HG03442 (cell line): ENCODE measurements around the gene UBA7.

Source experiments
- ATAC-seq: cut with Tn5 transposase; IDR thresholded peaks from one replicate; pipeline ENCODE4 v1.9.1; 2021; ENCODE audit warnings: mild to moderate bottlenecking, moderate library complexity; ENCODE audit not compliant: unreplicated experiment

UBA7 gene

DNA sequence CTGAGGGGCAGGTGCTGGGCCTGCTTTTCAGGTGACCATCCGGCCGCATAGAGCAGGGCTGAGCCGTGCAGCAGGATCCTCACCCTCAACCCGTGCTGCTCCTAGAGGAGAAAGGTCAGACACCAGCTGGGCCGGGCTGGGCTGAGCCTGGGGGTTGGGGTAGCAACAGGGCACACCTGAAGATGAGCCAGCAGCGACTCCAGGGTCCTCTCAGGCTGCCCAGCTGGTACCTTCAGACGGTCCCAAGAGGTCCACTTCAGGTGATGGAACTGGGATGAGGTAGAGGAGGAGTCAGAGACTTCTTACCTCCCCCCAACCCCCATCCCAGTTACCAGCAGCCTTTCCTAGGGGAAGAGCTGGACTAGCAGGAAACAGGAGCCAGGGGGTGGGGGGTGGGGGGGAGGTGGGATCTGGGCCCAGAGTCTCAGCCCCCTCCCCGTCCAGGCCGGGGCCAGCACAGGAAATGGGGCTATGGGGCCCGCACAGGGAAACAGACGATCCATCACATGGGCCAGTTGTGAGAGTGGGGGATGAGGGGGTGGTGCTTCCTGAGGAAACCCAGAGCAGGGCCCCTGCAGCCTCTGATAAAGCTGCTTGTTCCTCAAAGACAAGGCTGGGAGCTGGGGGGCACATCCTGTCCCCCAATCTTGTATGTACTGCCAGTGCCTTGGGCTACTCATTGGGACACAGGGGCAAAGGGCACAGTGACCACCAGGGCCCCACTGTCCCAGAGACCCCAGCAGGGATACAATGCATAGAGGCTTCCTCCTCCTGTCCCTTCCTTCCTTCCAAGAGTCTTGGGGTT, 7.7 kb downstream of the UBA7 start:
- no peak for ATAC-seq

DNA sequence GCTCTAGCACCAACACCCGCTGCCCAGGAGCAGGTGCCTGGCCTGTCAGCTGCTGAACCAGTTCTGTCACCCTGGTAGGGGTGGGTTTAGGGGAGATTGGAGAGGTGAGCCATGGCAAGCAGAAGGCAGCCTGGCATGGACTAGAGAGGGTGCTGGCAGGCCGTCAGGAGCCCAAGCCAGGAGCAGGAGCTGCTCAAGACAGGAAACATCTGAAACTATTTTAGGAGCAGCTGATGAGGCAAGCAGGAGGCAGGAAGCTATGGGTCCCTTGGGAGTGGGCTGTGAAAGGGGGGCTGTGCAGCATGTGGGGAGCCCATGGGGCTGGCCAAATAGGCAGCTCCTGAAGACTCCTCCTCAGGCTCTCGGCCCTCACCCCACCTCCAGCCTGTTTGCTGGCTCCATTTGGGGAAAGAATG, 8.4 kb downstream of the UBA7 start:
- ATAC-seq, result no peak

DNA sequence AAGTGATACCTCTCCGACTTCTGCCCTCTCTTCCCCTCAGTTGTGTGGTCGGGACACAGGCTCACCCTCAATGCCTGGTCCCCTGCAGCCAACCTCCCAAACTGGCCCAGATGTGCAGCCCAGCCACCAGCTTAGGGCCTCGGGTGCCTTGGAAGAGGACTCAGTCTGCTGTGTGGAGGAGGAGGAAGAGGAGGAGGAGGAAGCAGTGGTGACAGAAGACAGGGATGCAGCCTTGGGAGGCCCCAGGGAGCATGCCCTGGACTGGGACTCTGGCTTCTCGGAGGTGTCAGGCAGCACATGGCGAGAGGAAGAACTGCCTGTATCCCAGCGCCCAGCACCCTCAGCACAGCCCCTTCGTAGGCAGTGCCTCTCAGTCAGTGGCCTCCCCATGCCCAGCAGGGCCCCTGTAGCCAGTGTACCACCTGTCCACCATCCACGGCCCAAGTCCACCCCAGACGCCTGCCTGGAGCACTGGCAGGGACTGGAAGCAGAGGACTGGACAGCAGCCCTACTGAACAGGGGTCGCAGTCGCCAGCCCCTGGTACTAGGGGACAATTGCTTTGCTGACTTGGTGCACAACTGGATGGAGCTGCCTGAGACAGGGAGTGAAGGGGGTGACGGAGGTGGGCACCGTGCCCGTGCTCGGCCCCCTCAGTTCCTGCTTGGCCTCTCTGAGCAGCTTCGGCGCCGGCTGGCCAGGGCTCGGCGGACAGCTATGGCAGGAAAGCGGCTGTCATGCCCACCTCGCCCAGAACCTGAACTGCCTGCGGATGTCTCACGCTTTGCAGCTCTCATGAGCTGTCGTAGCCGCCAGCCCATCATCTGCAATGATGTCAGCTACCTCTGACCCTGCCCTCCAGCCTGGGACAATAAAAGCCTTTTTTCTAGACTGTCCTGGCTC, 9.4 kb downstream of the UBA7 start:
- no peak for ATAC-seq

DNA sequence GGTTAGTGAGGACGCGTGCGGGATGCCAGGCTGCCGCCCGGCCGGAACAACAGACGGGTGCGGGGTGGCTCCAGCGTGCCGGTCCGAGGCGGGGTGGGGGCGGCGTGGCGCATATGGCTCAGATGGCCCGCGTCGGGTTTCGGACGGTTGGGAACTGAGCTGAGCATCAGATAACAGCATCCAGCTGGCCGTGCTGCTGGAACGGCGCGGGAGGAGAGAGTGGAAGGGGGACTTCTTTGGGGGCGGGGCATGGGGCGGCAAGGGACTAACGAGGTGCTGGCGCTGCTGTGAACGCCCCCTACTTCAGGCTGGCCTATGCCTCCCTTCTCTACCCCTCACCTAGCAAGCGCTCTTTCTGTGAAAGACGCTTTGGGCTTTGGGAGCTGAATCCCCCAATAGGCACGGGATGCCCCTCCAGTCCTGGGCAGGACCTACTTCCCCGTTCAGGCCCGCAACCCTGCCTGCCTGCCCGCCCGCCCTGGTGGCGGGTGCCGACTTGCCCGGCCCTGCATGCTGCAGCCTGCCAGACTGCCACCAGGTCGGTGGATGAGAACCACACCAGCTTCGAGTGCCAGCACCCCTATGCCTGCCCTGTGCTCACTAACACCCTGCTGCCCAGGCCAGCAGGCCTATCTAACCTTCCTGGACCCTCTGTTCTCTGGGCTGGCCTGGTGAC, 10.2 kb downstream of the UBA7 start:
- no peak for ATAC-seq

DNA sequence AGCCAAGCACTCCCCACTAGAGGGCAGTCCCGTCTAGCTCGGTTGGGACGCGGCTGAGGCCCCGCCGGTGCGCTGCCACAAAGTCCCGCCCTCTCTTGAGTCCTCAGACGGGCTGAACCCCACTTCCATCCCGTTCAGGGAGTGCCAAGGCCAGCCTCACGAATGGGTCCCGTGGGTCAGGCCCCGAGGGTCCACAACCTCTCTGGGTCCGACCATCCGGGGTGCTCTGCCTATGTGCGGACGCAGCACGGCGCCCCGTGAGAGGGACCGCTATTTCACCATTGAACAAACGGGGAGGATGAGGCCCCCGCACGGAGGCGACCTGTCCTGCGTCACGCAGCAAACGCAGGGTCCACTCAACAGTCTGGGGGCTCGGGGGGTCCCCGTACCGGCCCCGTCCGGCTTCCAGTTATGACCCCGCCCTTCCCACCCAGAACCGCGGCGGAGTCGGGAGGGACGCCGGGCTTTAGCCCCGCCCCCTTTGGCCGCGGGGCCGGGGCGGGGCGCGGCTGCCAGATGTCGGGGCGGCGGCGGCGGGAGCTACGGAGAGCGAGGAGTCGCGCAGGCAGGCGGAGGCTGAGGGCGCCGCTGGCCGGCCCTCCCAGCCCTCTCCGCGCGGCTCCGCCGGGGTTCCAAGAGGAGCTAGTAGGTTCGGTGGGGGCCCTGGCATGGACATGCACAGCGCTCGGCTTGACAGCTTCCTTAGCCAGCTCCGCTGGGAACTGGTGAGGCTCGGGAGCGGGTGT, 10.9 kb downstream of the UBA7 start, which contains the start of gene INKA1:
TSS of gene INKA1 (plus strand) at position 543 of the 746 bp plus-strand sequence. CDS start at position 675, 132 bp downstream.
- peak; percentile 56 for ATAC-seq

DNA sequence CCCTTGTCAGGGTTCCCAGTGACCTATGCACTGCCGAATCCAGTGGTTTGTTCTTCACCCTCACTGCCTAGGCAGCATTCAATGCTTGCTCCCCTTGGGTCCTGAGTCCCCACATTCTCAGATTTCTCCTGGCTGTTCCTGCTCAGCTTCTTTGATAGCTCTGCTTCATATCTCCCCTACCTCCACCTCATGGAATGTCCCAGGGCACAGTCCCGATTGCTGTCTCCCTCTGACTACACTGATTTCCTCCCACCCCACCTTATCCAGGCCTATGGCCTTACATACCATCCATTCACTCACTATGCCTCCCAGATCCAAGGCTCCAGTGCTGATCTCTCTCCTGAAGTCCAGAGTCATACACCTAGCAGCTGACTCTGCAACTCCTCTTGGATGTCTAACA, 12.6 kb downstream of the UBA7 start:
- ATAC-seq, result no peak

DNA sequence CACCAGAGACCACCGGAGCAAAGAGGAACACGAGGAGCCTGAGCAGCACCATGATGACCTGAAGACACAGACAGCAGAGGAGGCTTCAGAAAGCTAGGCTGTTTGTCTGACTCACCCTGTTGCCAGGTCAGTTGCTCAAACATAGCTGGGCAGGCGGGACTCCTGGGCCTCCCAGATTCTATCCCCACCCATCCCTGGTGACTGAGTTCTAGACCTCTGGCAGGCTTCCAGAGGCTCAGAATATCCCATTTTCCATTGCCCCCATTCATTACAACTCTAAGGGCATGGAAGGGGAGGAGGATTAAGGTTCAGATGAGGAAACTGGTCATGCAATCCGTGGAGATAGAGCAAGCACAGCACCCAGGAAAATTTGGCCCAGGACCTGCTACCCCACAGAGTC, 14.0 kb downstream of the UBA7 start, which contains the start of gene CDHR4:
TSS of gene CDHR4 (minus strand) at position 113 of the 400 bp plus-strand sequence. CDS start at position 52, 61 bp downstream.
- no peak for ATAC-seq

DNA sequence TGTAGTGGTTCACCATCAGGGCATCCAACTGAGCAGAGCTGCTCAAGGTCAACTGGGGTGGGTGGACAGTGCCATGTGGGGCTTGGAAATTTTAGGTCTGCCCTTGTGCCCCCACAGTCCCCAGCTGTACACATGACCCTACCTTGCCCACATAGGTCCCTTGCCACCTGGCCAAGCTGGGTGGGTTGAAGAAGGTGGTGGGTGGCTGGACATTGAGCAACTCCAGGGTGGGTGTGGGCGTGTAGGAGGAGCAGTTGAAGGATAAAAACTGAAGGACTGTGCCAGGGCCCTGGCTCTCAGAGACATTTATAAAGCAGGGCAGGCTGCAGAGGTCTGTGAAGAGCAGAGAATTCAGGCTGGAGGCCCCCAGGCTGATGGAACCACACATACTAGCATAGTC, 14.6 kb downstream of the UBA7 start:
- ATAC-seq, result no peak

DNA sequence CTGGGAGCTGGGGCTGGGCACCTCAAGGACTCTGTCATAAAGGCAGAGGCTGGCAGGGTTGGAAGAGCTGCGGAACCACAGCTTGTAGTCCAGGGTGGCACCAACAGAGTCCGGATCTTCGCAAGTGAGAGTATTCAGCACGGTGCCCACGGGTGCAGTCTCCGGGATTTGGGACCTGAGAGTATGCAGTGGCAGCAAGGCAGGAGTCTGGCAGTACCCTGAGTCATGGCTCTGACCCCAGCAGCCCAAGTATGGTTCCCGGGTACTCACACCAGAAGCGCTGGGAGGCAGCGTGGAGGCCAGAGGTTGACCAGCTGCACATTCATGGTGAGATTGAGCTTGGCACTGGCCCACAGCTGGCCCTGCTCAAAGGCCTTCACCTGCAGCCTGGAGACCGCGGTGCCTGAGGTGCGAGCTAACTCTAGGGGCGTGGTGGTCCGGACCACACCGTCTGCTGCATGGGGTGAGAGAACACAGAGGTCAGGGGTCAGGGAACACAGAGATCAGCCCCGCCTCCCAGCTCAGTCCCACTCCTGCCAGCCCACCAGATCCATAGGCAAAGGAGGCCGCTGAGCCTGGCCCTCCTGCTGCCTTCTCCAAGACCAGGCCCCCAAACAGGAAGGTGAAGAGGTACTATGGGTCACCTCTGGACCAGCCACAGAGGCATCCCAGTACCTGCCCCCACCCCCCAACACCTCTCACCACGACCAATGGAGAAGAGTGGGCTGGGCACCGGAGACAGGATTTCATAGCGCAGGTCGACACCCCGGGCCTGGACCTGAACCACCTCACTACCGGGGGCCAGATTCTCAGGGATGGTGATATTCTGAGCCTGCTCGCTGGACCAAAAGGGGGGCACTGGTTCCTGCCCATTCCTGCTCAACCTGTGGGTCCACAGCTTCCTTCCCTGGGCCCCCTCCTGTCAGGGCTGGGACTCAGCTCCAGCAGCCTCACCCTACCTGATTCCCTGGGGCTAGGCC, 18.5 kb downstream of the UBA7 start:
- no peak for ATAC-seq

DNA sequence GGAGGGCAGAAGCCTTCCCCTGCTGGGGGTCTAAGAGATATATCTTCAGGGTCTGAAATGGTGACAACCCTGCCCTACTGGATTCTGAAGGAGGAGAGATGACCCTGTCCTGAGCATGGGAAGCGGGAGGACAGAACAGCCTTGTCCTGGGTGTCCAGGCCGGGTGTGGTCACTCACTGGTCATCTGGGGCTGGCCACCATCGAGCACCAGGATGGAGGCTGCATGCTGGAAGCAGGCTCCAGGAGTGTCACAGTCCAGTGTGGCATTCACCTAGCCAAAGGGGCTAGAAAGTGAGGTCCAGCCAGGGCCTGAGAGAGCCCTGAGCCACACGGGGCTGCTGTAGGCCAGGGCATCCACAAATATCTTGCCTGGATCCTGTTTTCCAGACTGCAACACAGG, 19.3 kb downstream of the UBA7 start:
- no peak for ATAC-seq

DNA sequence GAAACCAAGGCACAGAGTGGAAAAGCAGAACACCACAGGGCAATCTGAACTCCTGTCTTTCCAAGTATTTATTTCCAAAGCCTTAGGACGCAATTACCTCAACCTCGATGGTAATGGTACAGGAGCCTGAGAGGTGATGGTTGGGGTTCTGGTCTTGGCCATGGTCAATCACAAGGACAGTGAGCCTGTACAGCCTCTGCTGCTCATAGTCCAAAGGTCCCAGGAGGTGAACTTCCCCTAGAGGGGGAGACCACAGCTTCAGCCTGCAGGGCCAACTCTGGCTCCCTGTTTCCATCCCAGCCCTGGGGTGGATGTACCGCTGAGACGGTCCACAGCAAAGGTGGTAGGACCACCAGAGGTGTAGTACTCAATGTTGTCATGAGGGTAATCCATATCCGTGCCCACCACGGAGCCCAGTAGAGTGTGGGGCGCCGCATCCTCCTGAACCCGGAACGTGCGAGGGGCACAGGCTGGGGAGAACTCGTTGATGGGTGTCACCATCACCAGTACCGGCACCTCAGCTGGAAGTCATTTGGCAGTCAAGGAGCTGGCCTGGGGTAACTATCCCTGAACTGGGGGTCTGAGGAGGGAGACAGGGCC, 20.2 kb downstream of the UBA7 start:
- no peak for ATAC-seq

DNA sequence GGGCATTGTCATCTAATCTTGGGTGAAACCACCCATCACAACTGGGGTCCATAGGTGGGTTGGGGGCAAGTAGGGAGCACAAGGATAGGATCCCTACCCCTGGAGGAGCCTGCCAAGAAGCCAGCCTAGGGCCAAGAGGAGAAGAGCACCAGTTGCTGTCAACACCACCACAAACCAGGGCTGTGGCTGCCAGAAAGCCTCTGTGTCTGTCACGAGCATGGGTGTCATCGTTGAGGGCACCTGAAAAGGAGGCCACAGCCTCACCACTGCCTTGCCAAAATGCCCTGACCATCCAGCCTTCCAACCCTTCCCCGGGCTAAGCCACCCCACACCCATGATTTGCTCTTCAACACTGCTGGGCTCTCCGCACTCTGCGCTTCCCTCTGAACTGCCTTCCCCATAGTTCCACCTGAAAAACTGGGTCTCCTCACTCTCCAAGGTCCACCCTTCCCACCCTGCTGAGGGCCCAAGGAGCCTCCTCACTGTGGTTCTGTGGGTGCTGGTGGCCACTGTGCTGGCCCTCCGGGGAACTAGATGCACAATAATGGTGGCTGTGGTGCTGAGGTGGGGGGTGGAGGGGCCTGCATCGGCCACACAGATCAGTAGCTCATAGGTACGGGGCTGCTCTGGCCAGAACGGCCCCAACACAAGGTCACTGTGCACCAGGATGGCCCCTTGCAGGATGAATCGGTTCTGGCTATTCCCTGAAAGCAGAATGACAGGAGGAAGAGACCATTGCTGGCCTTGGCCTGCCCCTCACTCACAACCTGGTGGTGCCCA, 21.2 kb downstream of the UBA7 start:
- no peak for ATAC-seq

DNA sequence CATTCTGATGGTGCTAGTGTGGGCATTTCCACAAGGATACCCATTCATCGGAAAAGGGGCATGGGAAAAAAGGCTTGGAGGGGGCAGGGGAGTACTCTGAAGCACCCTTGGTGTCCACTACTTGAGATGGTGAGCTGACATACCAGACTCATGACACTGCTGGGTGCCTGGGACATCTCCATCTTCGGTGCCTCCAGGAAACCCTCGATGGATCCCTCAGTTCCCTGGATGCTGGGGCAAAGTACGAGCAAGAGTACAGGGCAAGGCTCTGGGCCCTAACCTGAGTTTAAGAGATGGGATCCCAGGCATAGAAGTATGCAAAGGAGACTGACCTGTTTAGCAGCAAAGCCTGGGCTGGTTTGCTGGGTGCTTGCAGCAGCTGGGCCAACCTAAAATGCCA, 22.2 kb downstream of the UBA7 start:
- ATAC-seq, result no peak

DNA sequence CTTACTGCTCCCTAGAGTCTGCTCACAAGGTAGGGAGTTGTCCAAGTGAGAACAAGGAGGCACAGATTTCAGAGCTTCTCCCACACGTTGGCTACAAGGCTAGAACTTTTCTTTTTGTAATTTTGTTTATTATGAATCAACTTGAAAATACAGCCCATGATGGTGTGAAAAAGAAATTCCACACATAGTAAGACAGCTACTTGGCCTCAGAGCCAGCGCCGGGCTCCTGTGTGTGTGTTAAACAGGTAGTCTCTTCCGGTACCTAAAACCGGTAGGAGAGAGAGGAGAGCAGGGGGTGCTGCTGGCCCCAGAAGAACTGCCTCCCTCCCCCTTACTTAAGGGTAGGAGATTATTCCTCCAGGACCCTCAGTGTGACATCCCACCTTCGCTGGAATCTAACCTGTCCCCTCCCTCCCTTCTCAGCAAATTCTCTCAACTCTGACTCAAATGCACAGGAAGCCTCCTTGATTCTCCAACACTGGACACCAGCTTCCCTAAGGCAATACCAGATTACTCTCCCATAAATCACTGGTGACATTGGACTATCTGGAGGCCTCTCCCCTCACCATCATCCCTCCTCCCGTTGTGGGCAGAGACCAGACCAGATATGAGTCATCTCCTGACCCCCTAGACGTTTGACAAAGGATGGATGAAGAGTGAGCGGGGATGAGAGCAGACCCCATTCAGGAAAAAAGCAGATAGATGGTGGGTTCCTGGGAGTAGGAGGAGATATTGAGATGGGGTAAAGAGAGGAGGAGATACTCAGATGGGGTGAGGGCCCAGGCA, 22.9 kb downstream of the UBA7 start:
- ATAC-seq, result no peak

DNA sequence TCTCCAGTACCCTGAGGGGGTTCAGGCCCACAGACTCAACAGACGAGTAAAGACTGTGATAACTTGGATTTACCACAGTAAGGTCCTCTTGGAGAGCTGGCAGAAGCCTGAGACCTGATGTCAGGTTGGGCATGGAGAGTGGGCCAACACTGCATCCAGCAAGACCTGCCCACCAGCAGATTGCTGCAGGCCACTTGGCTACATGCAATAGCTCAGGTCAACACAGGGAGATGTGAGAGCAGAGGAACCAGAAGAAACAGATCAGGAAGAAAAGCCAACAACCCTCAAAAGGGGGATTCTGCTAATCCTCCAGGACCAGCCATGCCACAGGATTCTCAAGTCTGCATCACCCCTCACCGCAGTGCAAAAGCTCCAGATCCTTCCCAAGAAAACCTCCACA, 25.7 kb downstream of the UBA7 start:
- no peak for ATAC-seq

DNA sequence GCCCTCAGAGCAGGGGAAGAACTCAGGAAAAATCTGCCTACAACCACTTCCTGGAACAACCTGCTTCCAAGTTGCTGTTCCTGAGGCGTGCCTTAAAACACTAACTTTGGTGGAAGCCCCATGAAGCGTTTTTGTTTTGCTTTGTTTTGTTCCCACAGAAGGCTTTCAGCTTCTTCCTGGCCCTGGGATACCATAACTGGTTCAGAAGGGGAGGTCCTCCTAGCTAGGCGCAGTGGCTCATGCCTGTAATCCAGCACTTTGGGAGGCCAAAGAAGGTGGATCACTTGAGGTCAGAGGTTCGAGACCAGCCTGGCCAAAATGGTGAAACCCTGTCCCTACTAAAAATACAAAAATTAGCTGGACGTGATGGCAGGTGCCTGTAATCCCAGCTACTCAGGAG, 26.2 kb downstream of the UBA7 start:
- ATAC-seq, result no peak

DNA sequence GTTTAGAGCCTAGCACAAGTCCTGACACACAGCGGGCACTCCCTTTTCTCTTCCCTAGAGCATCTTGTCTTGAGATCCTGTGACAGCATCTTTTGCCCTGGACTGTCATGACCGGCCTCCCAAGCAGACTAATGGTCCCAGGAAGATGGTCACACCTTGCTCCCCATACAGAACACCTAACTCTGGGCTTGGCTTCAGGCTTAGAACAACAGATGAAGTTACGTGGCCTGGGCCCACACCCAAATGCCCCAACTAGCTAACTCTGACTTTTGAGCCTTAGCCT, 26.6 kb downstream of the UBA7 start:
- ATAC-seq, result no peak
